Stimulated activated CD8-positive, alpha-beta memory T cell treated with anti-CD3 and anti-CD28 coated beads, Interleukin-15, amount 100 ng/mL, for 24 hours (primary cell): ENCODE measurements around the gene TRIM63.

Source experiments
- DNase-seq: peaks from one replicate; pipeline ENCODE4 v3.0.0-alpha.2; 2020; ENCODE audit warnings: low read depth

Gene TRIM63

DNA sequence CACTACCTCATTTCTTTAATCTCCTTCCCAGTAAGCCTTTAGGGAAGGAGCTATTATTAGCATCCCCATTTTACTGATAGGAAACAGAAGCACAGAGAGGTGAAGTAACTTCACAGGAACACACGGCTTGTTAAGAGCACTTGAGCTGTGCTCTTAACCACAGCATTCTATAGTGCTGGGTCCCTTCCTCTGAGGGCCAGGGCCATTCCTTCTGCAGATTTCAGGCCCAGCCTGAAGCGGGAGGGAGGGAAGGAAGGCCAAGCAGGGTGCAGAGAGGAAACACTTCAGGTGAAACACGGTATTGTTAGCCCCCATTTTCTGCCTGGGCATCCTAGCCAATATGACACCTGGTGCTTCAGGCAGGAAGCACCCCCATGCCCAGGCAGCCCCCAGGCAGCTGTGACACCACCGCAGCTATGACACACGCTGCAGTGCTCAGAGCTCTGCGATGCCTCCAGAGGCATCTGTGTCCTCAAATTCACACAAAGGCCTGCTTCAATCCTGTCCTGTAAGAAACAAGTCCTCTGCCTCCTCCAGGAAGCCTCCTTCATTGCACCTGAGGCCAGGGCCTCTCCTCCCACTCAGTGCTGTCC lies 50.4 kb downstream of the TRIM63 start:
- DNase-seq: no peak

DNA sequence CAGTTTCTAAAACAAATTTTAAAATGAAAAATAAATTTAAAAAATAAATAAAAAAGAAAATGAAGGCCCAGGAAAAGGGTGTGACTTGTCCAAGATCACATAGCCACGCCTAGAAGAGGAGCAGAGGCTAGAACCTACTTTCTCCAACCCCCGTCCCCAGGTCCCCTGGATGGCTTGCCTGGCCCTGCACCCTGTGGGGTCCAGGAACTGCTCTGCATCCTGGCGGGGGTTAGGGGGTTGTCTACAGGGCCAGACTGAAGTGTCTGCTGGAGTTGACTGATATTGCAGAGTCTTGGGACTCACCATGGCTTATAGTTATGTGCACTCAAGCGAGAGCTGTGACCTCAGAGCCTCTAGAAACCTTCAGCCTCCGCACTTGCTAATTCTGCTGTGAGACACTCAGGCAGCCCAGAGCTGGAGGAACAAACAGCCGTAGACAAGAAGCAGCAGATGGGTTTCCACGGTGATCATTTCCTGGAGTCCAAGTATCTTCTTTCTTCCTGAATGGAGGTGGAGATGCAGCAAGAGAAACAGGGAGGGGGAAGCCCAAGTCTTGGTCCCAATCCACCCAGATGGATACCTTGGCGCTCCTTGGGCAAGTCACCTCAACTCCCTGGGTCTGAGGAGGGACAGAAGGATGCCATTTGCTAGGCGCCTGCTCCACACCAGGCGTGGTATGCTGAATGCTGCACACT lies 51.0 kb downstream of the TRIM63 start:
- no peak for DNase-seq

DNA sequence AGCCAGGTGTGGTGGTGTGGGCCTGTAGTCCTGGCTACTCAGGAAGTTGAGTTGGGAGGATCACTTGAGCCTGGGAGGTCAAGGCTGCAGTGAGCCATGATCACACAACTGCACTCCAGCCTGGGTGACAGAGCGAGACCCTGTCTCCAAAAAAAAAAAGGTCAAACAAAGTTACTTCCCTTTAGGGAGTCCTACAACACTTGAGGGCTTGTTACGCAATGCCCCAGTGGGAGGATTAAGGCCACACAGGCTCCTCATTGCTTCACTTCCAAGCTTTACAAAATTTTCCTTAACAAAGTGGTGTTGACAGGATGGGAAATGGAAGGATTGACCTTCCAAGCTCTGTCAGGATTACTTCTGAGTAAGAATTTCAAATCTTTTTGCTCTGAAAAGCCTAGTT lies 52.1 kb downstream of the TRIM63 start:
- no peak for DNase-seq

GRCh38 chr1:26014179-26014578 lies 53.3 kb downstream of the TRIM63 start:
- no peak for DNase-seq

GRCh38 chr1:26012864-26013263 lies 54.6 kb downstream of the TRIM63 start:
- no peak for DNase-seq

- no peak for DNase-seq
Observed at GRCh38 chr1:26010825-26011224, 56.6 kb downstream of the TRIM63 start.

DNA sequence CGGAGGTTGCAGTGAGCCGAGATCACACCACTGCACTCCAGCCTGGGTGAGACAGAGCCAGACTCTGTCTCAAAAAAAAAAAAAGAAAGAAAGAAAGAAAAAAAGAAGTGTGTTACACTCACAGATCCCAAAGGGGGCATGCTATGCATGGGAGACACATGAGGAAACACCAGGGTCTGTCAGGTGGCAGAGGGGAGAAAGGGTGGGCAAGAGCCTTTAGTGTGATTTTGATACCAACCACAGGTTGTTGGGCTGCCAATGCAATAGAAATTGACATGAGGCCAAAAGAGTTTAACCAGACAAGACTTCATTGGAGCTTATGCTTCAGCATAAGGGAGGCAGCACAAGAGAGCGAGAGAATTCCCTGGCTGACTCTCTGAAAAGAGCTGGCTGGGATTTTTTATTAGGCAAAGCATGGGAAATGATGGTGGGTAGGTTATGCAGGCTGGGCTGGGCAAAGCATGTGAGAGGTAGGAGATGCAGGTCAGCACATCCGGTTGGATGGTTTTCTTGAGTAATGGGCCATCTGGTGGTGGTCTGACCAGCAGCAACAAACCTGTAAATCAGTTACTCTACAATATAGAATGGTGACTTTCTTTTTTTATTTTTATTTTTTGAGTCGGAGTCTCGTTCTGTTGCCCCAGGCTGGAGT lies 57.5 kb downstream of the TRIM63 start:
- no peak for DNase-seq

- DNase-seq: no peak
Observed at GRCh38 chr1:26006710-26007109, 60.7 kb downstream of the TRIM63 start.

DNA sequence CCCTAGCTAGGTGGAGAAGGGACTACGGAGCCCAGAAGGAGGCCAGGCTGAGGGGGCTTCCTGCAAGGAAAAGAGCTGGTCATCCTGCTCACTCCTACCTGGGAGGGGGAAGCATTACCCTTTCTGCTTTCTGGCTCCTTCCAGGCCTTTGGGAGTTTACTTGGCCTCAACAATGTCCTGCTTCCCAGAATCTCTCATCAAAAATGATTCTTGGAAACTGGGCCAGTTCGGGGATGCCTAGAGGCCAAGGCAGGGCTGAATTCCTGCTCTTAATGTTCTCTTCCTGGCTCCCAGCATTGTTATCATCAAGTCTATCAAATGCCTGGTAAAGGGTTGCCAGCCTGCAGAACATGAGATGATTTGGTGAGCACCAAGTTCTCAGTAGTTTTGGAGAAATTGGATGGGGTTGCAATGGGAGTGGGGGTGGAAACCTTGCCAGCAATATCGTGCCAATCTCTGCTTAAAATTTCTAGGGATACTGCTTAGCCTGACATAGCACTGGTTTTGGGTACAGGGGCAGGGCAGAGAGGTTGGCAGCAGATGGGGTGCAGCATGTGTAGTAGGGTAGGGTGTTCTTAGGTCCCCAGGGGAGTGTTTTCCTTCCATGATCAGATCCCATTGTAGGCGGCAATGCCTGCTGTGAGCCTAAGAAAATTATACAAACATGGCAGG lies 61.9 kb downstream of the TRIM63 start:
- DNase-seq: no peak

DNA sequence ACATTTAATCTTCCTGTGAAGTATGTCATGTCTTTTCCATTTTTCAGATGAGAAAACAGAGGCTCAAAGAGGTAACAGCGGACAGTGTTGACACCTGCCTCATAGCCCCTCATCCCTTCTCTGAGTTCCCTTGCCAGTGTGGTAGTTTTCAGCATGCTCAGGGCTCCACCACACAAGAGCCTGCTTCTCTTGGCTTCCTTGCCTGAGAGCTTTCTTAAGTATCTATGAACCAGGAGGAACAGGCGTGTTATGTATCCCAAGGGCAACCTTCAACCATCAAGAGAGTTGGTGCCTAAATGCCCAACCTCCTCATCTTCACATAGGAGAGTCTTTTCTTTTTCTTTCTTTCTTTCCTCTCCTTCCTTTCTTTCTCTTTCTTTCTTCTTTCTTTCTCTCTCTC lies 63.7 kb downstream of the TRIM63 start:
- DNase-seq: no peak

- no peak for DNase-seq
Observed at GRCh38 chr1:26003262-26003661, 64.2 kb downstream of the TRIM63 start.
